GM23338 (cell line): ENCODE results near the gene BCDIN3D. TPM values are rescaled to one million over a fixed set of nuclear protein-coding genes. Genes with fewer than 3 reads are reported as not detected.
A peak's percentile ranks its signal among the peaks of the same experiment; 100 is the strongest.

Experiments
- ATAC-seq: fragments of 200-7000 bp; cut with Tn5 transposase; 3 replicates; pipeline ENCODE4 v1.9.1; 2020
- DNase-seq: peaks from one replicate; pipeline ENCODE4 v3.0.0-alpha.2; 2015; ENCODE audit warnings: low spot score
- H2AFZ ChIP-seq: fragments of 200-600 bp; sonication (generic); 2 replicates; pipeline ENCODE4 v1.8.0; 2016; ENCODE audit warnings: antibody characterized with exemption, mild to moderate bottlenecking, moderate library complexity
- H3F3A ChIP-seq: fragments of 200-600 bp; sonication (generic); replicated peaks from 2 replicates; pipeline ENCODE4 v1.8.0; 2017; ENCODE audit warnings: antibody characterized with exemption, mixed run types, low read depth
- H3K27ac ChIP-seq: fragments of 200-600 bp; sonication (generic); 2 replicates; pipeline ENCODE4 v1.6.1; 2016; ENCODE audit warnings: low read depth
- H3K27me3 ChIP-seq: fragments of 200-600 bp; sonication (generic); 2 replicates; pipeline ENCODE4 v1.8.0; 2016; ENCODE audit warnings: mild to moderate bottlenecking, mixed run types, moderate library complexity; ENCODE audit not compliant: insufficient read depth
- H3K36me3 ChIP-seq: fragments of 200-600 bp; sonication (generic); 2 replicates; pipeline ENCODE4 v1.8.0; 2016; ENCODE audit warnings: mild to moderate bottlenecking; ENCODE audit not compliant: insufficient read depth
- H3K4me1 ChIP-seq: fragments of 200-600 bp; sonication (generic); 2 replicates; pipeline ENCODE4 v1.8.0; 2016; ENCODE audit warnings: mild to moderate bottlenecking, moderate library complexity; ENCODE audit not compliant: insufficient read depth
- H3K4me2 ChIP-seq: fragments of 200-600 bp; sonication (generic); 2 replicates; pipeline ENCODE4 v1.7.1; 2017; ENCODE audit warnings: mixed run types
- H3K4me3 ChIP-seq: fragments of 200-600 bp; sonication (generic); 2 replicates; pipeline ENCODE4 v1.6.1; 2016; ENCODE audit warnings: mixed run types
- H3K79me2 ChIP-seq: fragments of 200-600 bp; sonication (generic); replicated peaks from 2 replicates; pipeline ENCODE4 v1.8.0; 2017; ENCODE audit warnings: mild to moderate bottlenecking; ENCODE audit not compliant: insufficient read depth
- H3K9me2 ChIP-seq: fragments of 200-600 bp; sonication (generic); 2 replicates; pipeline ENCODE4 v1.8.0; 2017; ENCODE audit not compliant: insufficient read depth
- H4K20me1 ChIP-seq: fragments of 200-600 bp; sonication (generic); replicated peaks from 2 replicates; pipeline ENCODE4 v1.8.0; 2017; ENCODE audit warnings: mild to moderate bottlenecking; ENCODE audit not compliant: insufficient read depth
- H3K27ac Mint-ChIP-seq: 2 replicates; pipeline ENCODE4 v1.8.0; 2020; ENCODE audit warnings: inconsistent platforms, mild to moderate bottlenecking, moderate library complexity, mixed read lengths
- H3K27me3 Mint-ChIP-seq: 3 replicates; pipeline ENCODE4 v1.8.0; 2022; ENCODE audit warnings: low read depth, mild to moderate bottlenecking, moderate library complexity, mixed read lengths, inconsistent platforms; ENCODE audit not compliant: insufficient read depth, poor library complexity
- H3K36me3 Mint-ChIP-seq: 3 replicates; pipeline ENCODE4 v1.8.0; 2021; ENCODE audit warnings: low read depth, mild to moderate bottlenecking, inconsistent platforms, moderate library complexity, mixed read lengths
- H3K4me1 Mint-ChIP-seq: 3 replicates; pipeline ENCODE4 v1.8.0; 2020; ENCODE audit warnings: mild to moderate bottlenecking, inconsistent platforms, mixed read lengths
- H3K4me3 Mint-ChIP-seq: 3 replicates; pipeline ENCODE4 v1.8.0; 2021; ENCODE audit warnings: moderate library complexity, mild to moderate bottlenecking, inconsistent platforms, mixed read lengths
- H3K9me3 Mint-ChIP-seq: 3 replicates; pipeline ENCODE4 v1.8.0; 2020; ENCODE audit warnings: moderate library complexity, mild to moderate bottlenecking, inconsistent platforms, mixed read lengths
- CTCF ChIP-seq, 2 experiments: fragments of 200-600 bp in 1 of 2; sonication (generic) in 1 of 2; conservative IDR thresholded peaks; 2 replicates each; pipeline versions ENCODE4 v1.5.1 to v1.6.1; 2016 to 2017; ENCODE audit warnings: antibody characterized with exemption in 2 of 2, low read depth in 2 of 2, mild to moderate bottlenecking in 2 of 2, moderate library complexity in 1 of 2
- polyA plus RNA-seq: library from polyadenylated mRNA; unstranded; fragments of >200 nt; fragmentation: Nextera tagmentation; extraction: Ambion mirVana; gene quantifications from 2 replicates; pipeline ENCODE4 v1.2.1, GENCODE V29; 2016
- total RNA-seq: library from RNA; depleted of rRNA; stranded (reverse); fragments of >200 nt; shearing (Covaris generic); gene quantifications from 2 replicates; pipeline ENCODE4 v1.2.3, GENCODE V29; 2014
- TF ChIP-seq, protein P1 (sequence below): fragments of 250-450 bp; sonication (Bioruptor Pico); IDR thresholded peaks from 2 replicates; pipeline ENCODE4 v1.5.0; 2020; ENCODE audit warnings: mild to moderate bottlenecking, moderate library complexity
- TF ChIP-seq, protein P2 (sequence below): IDR thresholded peaks from one replicate; pipeline ENCODE4 v1.6.1; 2018; ENCODE audit warnings: antibody characterized with exemption; ENCODE audit not compliant: unreplicated experiment

Gene BCDIN3D
- total and polyA plus RNA-seq, 2 experiments from 2014 or later = 1.4 to 1.8 TPM

DNA sequence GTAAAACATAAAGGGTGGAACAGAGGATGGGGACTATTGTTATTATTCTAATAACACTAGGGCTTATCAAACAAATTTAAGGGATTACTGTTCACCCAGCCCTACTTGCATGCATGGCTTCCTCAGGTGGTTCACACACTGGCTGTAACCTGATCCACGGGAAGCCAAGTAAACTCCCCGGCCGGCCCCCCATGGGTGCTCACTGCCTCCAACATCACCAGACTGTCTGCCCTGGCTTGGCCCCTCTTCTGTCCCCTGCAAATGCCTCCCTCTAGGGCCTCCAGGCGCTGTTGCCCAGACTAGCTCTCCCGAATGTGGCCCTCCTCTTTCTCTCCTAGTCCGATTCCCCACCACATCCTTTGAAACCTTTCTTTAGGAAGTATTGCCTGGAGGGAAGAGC is 42.2 kb upstream of the BCDIN3D start (continued):
- TF ChIP-seq, protein P1, sequence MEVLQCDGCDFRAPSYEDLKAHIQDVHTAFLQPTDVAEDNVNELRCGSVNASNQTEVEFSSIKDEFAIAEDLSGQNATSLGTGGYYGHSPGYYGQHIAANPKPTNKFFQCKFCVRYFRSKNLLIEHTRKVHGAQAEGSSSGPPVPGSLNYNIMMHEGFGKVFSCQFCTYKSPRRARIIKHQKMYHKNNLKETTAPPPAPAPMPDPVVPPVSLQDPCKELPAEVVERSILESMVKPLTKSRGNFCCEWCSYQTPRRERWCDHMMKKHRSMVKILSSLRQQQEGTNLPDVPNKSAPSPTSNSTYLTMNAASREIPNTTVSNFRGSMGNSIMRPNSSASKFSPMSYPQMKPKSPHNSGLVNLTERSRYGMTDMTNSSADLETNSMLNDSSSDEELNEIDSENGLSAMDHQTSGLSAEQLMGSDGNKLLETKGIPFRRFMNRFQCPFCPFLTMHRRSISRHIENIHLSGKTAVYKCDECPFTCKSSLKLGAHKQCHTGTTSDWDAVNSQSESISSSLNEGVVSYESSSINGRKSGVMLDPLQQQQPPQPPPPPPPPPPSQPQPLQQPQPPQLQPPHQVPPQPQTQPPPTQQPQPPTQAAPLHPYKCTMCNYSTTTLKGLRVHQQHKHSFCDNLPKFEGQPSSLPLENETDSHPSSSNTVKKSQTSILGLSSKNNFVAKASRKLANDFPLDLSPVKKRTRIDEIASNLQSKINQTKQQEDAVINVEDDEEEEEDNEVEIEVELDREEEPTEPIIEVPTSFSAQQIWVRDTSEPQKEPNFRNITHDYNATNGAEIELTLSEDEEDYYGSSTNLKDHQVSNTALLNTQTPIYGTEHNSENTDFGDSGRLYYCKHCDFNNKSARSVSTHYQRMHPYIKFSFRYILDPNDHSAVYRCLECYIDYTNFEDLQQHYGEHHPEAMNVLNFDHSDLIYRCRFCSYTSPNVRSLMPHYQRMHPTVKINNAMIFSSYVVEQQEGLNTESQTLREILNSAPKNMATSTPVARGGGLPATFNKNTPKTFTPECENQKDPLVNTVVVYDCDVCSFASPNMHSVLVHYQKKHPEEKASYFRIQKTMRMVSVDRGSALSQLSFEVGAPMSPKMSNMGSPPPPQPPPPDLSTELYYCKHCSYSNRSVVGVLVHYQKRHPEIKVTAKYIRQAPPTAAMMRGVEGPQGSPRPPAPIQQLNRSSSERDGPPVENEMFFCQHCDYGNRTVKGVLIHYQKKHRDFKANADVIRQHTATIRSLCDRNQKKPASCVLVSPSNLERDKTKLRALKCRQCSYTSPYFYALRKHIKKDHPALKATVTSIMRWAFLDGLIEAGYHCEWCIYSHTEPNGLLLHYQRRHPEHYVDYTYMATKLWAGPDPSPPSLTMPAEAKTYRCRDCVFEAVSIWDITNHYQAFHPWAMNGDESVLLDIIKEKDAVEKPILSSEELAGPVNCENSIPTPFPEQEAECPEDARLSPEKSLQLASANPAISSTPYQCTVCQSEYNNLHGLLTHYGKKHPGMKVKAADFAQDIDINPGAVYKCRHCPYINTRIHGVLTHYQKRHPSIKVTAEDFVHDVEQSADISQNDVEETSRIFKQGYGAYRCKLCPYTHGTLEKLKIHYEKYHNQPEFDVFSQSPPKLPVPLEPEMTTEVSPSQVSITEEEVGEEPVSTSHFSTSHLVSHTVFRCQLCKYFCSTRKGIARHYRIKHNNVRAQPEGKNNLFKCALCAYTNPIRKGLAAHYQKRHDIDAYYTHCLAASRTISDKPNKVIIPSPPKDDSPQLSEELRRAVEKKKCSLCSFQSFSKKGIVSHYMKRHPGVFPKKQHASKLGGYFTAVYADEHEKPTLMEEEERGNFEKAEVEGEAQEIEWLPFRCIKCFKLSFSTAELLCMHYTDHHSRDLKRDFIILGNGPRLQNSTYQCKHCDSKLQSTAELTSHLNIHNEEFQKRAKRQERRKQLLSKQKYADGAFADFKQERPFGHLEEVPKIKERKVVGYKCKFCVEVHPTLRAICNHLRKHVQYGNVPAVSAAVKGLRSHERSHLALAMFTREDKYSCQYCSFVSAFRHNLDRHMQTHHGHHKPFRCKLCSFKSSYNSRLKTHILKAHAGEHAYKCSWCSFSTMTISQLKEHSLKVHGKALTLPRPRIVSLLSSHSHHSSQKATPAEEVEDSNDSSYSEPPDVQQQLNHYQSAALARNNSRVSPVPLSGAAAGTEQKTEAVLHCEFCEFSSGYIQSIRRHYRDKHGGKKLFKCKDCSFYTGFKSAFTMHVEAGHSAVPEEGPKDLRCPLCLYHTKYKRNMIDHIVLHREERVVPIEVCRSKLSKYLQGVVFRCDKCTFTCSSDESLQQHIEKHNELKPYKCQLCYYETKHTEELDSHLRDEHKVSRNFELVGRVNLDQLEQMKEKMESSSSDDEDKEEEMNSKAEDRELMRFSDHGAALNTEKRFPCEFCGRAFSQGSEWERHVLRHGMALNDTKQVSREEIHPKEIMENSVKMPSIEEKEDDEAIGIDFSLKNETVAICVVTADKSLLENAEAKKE = no peak

DNA sequence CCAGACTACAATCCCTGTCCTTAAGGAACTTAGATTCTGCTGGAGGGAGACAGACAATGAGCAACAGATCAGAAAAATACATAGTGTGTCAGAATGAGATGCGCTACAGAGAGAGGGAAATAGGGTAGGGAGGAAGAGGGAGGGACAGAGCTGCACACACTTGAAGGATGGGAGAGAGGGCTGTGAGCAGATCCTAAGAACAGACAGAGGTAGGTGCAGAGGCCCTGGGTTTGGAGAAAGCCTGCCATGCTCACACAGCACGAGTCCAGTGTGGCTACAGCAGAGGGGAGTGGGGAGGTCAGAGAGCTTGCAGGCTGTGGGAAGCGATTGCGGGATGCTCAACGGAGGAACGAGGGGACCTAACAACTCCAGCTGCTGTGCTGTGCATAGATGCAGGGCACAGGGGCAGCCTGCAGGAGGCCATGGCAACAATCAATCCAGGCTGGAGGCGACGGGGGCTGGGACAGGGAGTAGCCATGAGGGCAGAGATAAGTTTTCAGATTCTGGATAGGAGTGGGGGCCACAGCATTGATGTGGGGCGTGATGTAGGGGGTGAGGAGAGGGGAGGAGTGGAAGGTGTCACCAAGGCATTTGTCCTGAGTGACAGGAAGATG is 40.1 kb upstream of the BCDIN3D start:
- Histone ChIP-seq H3K27me3 (no peaks in the 10 kb centered on the region), H3K4me1 (peaks cover 8% of the 10 kb centered on the region), H2AFZ (peak overlapping the region; percentile 93), H3K27ac (no peak overlapping the region), H3K4me2 (no peak overlapping the region), H3K79me2 (no peaks in the 10 kb centered on the region), H3K4me3 (no peak overlapping the region), H3K36me3 (no peaks in the 10 kb centered on the region), H3K9me2 (no peaks in the 10 kb centered on the region), H4K20me1 (no peaks in the 10 kb centered on the region), H3F3A (peaks cover 27% of the 10 kb centered on the region)
- ATAC-seq = peak; percentile 68
- peak; percentile 58 for DNase-seq
- no peak overlapping the region for H3K27ac Mint-ChIP-seq
- H3K9me3 Mint-ChIP-seq = peaks cover 29% of the 10 kb centered on the region
- H3K36me3 Mint-ChIP-seq = peaks cover 11% of the 10 kb centered on the region; the same call in 1 of the 3 replicates
- peaks cover 46% of the 10 kb centered on the region for H3K4me1 Mint-ChIP-seq
- H3K27me3 Mint-ChIP-seq = peaks cover 24% of the 10 kb centered on the region
- TF ChIP-seq, protein P2, sequence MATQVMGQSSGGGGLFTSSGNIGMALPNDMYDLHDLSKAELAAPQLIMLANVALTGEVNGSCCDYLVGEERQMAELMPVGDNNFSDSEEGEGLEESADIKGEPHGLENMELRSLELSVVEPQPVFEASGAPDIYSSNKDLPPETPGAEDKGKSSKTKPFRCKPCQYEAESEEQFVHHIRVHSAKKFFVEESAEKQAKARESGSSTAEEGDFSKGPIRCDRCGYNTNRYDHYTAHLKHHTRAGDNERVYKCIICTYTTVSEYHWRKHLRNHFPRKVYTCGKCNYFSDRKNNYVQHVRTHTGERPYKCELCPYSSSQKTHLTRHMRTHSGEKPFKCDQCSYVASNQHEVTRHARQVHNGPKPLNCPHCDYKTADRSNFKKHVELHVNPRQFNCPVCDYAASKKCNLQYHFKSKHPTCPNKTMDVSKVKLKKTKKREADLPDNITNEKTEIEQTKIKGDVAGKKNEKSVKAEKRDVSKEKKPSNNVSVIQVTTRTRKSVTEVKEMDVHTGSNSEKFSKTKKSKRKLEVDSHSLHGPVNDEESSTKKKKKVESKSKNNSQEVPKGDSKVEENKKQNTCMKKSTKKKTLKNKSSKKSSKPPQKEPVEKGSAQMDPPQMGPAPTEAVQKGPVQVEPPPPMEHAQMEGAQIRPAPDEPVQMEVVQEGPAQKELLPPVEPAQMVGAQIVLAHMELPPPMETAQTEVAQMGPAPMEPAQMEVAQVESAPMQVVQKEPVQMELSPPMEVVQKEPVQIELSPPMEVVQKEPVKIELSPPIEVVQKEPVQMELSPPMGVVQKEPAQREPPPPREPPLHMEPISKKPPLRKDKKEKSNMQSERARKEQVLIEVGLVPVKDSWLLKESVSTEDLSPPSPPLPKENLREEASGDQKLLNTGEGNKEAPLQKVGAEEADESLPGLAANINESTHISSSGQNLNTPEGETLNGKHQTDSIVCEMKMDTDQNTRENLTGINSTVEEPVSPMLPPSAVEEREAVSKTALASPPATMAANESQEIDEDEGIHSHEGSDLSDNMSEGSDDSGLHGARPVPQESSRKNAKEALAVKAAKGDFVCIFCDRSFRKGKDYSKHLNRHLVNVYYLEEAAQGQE = no peak
- peak; percentile 9 to 28; a peak in 2 of 4 replicates for TF ChIP-seq CTCF (conservative IDR thresholded peaks at IDR 0.05; ENCODE audit: low read depth in 2 of 2)
- no peak overlapping the region for H3K4me3 Mint-ChIP-seq
